ENCODE data around the gene NEUROD4. TPM values are rescaled to one million over a fixed set of nuclear protein-coding genes. Genes with fewer than 3 reads are reported as not detected.

NEUROD4 gene
- total and polyA plus RNA-seq, 3 experiments from 2014 or later, result not detected

DNA sequence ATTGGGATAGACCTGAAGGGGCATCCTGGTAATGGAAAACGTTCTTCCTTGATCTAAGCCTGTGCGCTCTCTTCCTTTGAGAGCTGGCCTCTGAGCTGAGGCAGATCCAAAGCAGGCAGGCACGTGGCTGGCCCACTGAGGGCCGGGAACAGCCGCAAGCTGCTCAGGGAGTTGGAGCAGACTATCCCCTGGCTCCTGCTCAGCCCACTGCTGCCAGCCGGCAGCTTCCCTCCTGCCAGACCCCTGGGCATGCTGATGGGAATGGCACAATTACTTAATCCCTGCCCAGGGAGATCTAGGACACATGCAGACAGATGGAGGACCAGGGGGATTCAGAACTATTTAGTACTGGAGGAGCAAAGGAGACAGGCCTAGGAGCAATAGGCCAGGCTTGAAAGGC lies 14.4 kb downstream of the NEUROD4 start:
- Mint-ChIP-seq H3K27ac (no peak overlapping the region), H3K4me3 (no peak overlapping the region), H3K36me3 (peaks cover 0 to 4% (median 2%) of the 10 kb centered on the region in 3 donors), H3K4me1 (peaks cover 32 to 34% (median 34%) of the 10 kb centered on the region in 3 donors), H3K27me3 (peaks cover 0 to 12% of the 10 kb centered on the region in 2 donors), H3K9me3 (no peaks in the 10 kb centered on the region)
- Histone ChIP-seq H3K36me3 (ENCODE audit: insufficient read depth, low read length) (no peaks in the 10 kb centered on the region), H3K9me3 (ENCODE audit: low read length) (no peaks in the 10 kb centered on the region), H3K4me1 (ENCODE audit: insufficient read depth, low read length) (peaks cover 33% of the 10 kb centered on the region), H3K27ac (ENCODE audit: low read depth, low read length) (no peak overlapping the region), H3K27me3 (ENCODE audit: insufficient read depth, low read length, poor library complexity, severe bottlenecking) (no peaks in the 10 kb centered on the region), H3K4me3 (ENCODE audit: low read length) (no peak overlapping the region)
- ChIA-PET CTCF (interaction anchor here (1.2 to 1.6 kb wide), 3 partner anchors 18 to 285 kb away, joined by 3 to 5 read pairs (median 3); no protein-coding TSS in a partner anchor), POLR2A (no interaction called here)
- DNase-seq, result no peak

- Histone ChIP-seq H3K9me3 (ENCODE audit: low read length) (no peaks in the 10 kb centered on the region), H3K36me3 (ENCODE audit: insufficient read depth, low read length) (no peaks in the 10 kb centered on the region), H3K4me1 (ENCODE audit: insufficient read depth, low read length) (peaks cover 33% of the 10 kb centered on the region), H3K27me3 (ENCODE audit: insufficient read depth, low read length, poor library complexity, severe bottlenecking) (no peaks in the 10 kb centered on the region), H3K27ac (ENCODE audit: low read depth, low read length) (no peak overlapping the region), H3K4me3 (ENCODE audit: low read length) (peak overlapping the region; percentile 8)
- no peaks in the 10 kb centered on the region for H3K9me3 Mint-ChIP-seq
- ChIA-PET POLR2A (no interaction called here), CTCF (interaction anchor here (1.1 to 2.0 kb wide), 3 partner anchors 23 to 43 kb away, joined by 3 to 8 read pairs (median 7); no protein-coding TSS in a partner anchor)
- H3K27me3 Mint-ChIP-seq, result peaks cover 4 to 16% of the 10 kb centered on the region in 2 donors
- peak in 1 of 5 donors; percentile 21 for DNase-seq
- H3K4me1 Mint-ChIP-seq, result peaks cover 32 to 34% (median 34%) of the 10 kb centered on the region in 3 donors
- H3K36me3 Mint-ChIP-seq, result peaks cover 0 to 2% (median 0%) of the 10 kb centered on the region in 3 donors
- H3K27ac Mint-ChIP-seq, result peak overlapping the region in 5 of 8 donors; percentile 0 to 64 (median 4)
- peak overlapping the region; percentile 4 to 59 (median 45) for H3K4me3 Mint-ChIP-seq
These were observed 16.7 kb downstream of the NEUROD4 start for GRCh38 chr12:55036326-55037115.

GRCh38 chr12:55037351-55037987 lies 17.7 kb downstream of the NEUROD4 start:
- H3K36me3 ChIP-seq (ENCODE audit: insufficient read depth, low read length), result no peaks in the 10 kb centered on the region
- peak overlapping the region in 1 of 8 donors; percentile 12 for H3K27ac Mint-ChIP-seq
- peaks cover 33% of the 10 kb centered on the region for H3K4me1 ChIP-seq (ENCODE audit: insufficient read depth, low read length)
- no peak for DNase-seq
- H3K9me3 ChIP-seq (ENCODE audit: low read length), result no peaks in the 10 kb centered on the region
- peak overlapping the region in 2 of 7 donors; percentile 1 to 7 for H3K4me3 Mint-ChIP-seq
- no peaks in the 10 kb centered on the region for H3K9me3 Mint-ChIP-seq
- peaks cover 4 to 16% of the 10 kb centered on the region in 2 donors for H3K27me3 Mint-ChIP-seq
- peaks cover 0 to 2% (median 0%) of the 10 kb centered on the region in 3 donors for H3K36me3 Mint-ChIP-seq
- ChIA-PET POLR2A (no interaction called here), CTCF (interaction anchor here (1.1 to 2.0 kb wide), 3 partner anchors 24 to 44 kb away, joined by 3 to 8 read pairs (median 7); no protein-coding TSS in a partner anchor)
- H3K4me3 ChIP-seq (ENCODE audit: low read length), result no peak overlapping the region
- H3K27ac ChIP-seq (ENCODE audit: low read depth, low read length), result no peak overlapping the region
- H3K4me1 Mint-ChIP-seq, result peaks cover 32 to 34% (median 34%) of the 10 kb centered on the region in 3 donors
- H3K27me3 ChIP-seq (ENCODE audit: insufficient read depth, low read length, poor library complexity, severe bottlenecking), result no peaks in the 10 kb centered on the region

- H3K9me3 Mint-ChIP-seq, result no peaks in the 10 kb centered on the region
- H3K27ac Mint-ChIP-seq, result no peak overlapping the region
- H3K4me1 ChIP-seq (ENCODE audit: insufficient read depth, low read length), result peaks cover 33% of the 10 kb centered on the region
- no peaks in the 10 kb centered on the region for H3K36me3 ChIP-seq (ENCODE audit: insufficient read depth, low read length)
- H3K27me3 ChIP-seq (ENCODE audit: insufficient read depth, low read length, poor library complexity, severe bottlenecking), result no peaks in the 10 kb centered on the region
- no peak for DNase-seq
- no peaks in the 10 kb centered on the region for H3K9me3 ChIP-seq (ENCODE audit: low read length)
- H3K27ac ChIP-seq (ENCODE audit: low read depth, low read length), result no peak overlapping the region
- no peak overlapping the region for H3K4me3 Mint-ChIP-seq
- peaks cover 4 to 26% of the 10 kb centered on the region in 2 donors for H3K27me3 Mint-ChIP-seq
- no peak overlapping the region for H3K4me3 ChIP-seq (ENCODE audit: low read length)
- POLR2A ChIA-PET, result no interaction called here
- H3K36me3 Mint-ChIP-seq, result peaks cover 0 to 2% (median 0%) of the 10 kb centered on the region in 3 donors
- peaks cover 32 to 33% (median 33%) of the 10 kb centered on the region in 3 donors for H3K4me1 Mint-ChIP-seq
- CTCF ChIA-PET, result no interaction called here
These were observed 19.9 kb downstream of the NEUROD4 start for GRCh38 chr12:55039395-55040354.

DNA sequence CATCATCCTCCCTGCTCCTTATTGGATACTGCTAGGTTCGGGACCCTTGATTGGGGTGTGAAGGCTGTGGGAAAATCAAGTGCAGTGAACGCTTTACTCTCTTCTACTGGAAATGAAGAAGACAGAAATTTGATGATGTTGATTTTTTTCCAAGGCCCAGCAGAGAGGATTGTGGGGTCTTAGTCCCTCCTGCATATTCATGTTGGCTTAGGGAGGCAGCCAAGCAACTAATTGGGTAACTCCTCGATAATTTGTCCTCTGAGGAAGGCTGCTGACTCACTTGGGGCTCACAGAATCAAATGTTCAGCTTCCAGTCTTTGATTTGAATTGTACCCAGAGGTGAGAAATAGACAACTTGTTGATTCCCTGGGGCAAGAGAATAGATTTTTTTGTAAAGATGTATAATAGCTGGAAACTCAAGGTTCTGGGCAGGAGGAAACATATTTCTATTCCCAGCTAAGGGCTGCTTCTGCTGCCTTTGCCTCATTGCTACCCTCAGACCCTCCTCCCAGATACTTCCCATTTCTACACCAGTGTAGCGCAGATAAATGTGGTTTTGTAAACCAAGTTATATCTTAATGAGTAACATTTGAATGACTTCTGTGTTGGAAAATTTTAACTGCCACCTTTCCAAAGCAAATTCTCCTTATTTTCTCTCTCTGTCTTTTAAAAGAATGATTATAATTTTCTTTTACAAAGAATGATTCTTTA lies 21.7 kb downstream of the NEUROD4 start:
- H3K27ac ChIP-seq (ENCODE audit: low read depth, low read length), result no peak overlapping the region
- Mint-ChIP-seq H3K27ac (no peak overlapping the region), H3K36me3 (no peaks in the 10 kb centered on the region), H3K27me3 (peaks cover 4 to 26% of the 10 kb centered on the region in 2 donors), H3K4me3 (no peak overlapping the region), H3K4me1 (peaks cover 15 to 16% (median 15%) of the 10 kb centered on the region in 3 donors), H3K9me3 (no peaks in the 10 kb centered on the region)
- DNase-seq, result no peak
- CTCF ChIA-PET, result no interaction called here
- H3K4me1 ChIP-seq (ENCODE audit: insufficient read depth, low read length), result peaks cover 15% of the 10 kb centered on the region
- H3K36me3 ChIP-seq (ENCODE audit: insufficient read depth, low read length), result no peaks in the 10 kb centered on the region
- no peak overlapping the region for H3K4me3 ChIP-seq (ENCODE audit: low read length)
- POLR2A ChIA-PET, result no interaction called here
- no peaks in the 10 kb centered on the region for H3K9me3 ChIP-seq (ENCODE audit: low read length)
- H3K27me3 ChIP-seq (ENCODE audit: insufficient read depth, low read length, poor library complexity, severe bottlenecking), result no peaks in the 10 kb centered on the region

- H3K4me1 Mint-ChIP-seq, result no peaks in the 10 kb centered on the region
- Histone ChIP-seq H3K9me3 (ENCODE audit: low read length) (no peaks in the 10 kb centered on the region), H3K4me3 (ENCODE audit: low read length) (no peak overlapping the region), H3K27ac (ENCODE audit: low read depth, low read length) (no peak overlapping the region), H3K27me3 (ENCODE audit: insufficient read depth, low read length, poor library complexity, severe bottlenecking) (no peaks in the 10 kb centered on the region), H3K4me1 (ENCODE audit: insufficient read depth, low read length) (no peaks in the 10 kb centered on the region), H3K36me3 (ENCODE audit: insufficient read depth, low read length) (no peaks in the 10 kb centered on the region)
- H3K27me3 Mint-ChIP-seq, result peaks cover 4 to 32% of the 10 kb centered on the region in 2 donors
- no peak overlapping the region for H3K4me3 Mint-ChIP-seq
- no peak overlapping the region for H3K27ac Mint-ChIP-seq
- no peak for DNase-seq
- POLR2A ChIA-PET, result interaction anchor here (0.5 kb wide), 1 partner anchor 114 kb away, joined by 3 read pairs; no protein-coding TSS in a partner anchor
- no peaks in the 10 kb centered on the region for H3K36me3 Mint-ChIP-seq
- H3K9me3 Mint-ChIP-seq, result no peaks in the 10 kb centered on the region
- CTCF ChIA-PET, result no interaction called here
These were observed 23.8 kb downstream of the NEUROD4 start for GRCh38 chr12:55043542-55043941.

DNA sequence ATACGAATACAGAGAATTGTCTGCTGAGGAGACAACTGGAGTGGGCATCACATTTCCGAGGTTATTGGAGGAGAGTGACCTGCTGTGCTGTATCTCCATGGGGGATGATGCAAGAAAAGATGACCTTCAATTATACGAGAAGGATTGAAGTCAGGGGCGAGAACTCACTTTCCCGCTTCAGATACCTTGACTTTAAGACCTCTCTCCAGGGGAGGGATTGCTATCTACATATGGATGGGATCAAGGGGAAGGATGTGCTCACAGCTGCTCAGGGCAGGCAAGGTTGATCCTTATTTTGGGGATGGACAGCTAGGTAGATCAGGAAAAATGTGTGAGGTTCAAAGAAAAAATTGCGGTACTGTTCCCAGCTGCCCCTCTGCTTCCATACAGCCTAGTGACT lies 24.4 kb downstream of the NEUROD4 start:
- no peak overlapping the region for H3K27ac ChIP-seq (ENCODE audit: low read depth, low read length)
- Mint-ChIP-seq H3K27me3 (peaks cover 4 to 33% of the 10 kb centered on the region in 2 donors), H3K9me3 (no peaks in the 10 kb centered on the region), H3K4me3 (no peak overlapping the region), H3K4me1 (no peaks in the 10 kb centered on the region), H3K36me3 (no peaks in the 10 kb centered on the region), H3K27ac (no peak overlapping the region)
- no peaks in the 10 kb centered on the region for H3K4me1 ChIP-seq (ENCODE audit: insufficient read depth, low read length)
- no peaks in the 10 kb centered on the region for H3K27me3 ChIP-seq (ENCODE audit: insufficient read depth, low read length, poor library complexity, severe bottlenecking)
- DNase-seq, result no peak
- CTCF ChIA-PET, result no interaction called here
- no peaks in the 10 kb centered on the region for H3K36me3 ChIP-seq (ENCODE audit: insufficient read depth, low read length)
- no peak overlapping the region for H3K4me3 ChIP-seq (ENCODE audit: low read length)
- H3K9me3 ChIP-seq (ENCODE audit: low read length), result no peaks in the 10 kb centered on the region
- POLR2A ChIA-PET, result no interaction called here
